ENCODE results near the gene ANAPC15. TPM values are rescaled to one million over a fixed set of nuclear protein-coding genes. Genes with fewer than 3 reads are reported as not detected.

ANAPC15 gene
- total RNA-seq, 3 donors from 2014 or later = 12.1 to 22.4 (median 21.4) TPM

DNA sequence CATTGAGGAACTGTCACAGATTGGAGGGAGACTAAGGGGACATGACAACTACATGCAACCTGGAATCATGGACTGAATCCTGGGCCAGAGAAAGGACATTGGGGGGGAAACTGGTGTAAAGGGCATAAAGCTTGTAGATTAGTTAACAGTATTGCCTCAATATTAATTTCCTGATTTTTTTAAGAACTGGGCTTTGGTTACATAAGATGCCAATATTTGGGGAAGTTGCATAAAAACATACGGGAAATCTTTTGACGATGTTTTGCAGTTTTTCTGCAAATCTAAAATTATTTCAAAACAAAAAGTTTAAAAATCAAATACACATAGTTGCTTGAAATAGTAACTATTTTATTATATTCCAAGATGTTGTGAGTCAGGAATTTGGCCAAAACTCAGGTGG is 20.2 kb upstream of the ANAPC15 start:
- Histone ChIP-seq H3K9me3 (no peaks in the 10 kb centered on the region), H3K36me3 (no peaks in the 10 kb centered on the region), H3K4me1 (no peaks in the 10 kb centered on the region), H3K4me3 (no peak overlapping the region), H3K27me3 (no peaks in the 10 kb centered on the region), H3K27ac (no peak overlapping the region)
- no peak for DNase-seq (ENCODE audit: low spot score in 2 of 2)
- intact Hi-C loops (cut with DNase I; ENCODE audit: low total_unique reads) = no loop called here
- TF ChIP-seq, protein P1, sequence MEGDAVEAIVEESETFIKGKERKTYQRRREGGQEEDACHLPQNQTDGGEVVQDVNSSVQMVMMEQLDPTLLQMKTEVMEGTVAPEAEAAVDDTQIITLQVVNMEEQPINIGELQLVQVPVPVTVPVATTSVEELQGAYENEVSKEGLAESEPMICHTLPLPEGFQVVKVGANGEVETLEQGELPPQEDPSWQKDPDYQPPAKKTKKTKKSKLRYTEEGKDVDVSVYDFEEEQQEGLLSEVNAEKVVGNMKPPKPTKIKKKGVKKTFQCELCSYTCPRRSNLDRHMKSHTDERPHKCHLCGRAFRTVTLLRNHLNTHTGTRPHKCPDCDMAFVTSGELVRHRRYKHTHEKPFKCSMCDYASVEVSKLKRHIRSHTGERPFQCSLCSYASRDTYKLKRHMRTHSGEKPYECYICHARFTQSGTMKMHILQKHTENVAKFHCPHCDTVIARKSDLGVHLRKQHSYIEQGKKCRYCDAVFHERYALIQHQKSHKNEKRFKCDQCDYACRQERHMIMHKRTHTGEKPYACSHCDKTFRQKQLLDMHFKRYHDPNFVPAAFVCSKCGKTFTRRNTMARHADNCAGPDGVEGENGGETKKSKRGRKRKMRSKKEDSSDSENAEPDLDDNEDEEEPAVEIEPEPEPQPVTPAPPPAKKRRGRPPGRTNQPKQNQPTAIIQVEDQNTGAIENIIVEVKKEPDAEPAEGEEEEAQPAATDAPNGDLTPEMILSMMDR (IDR thresholded peaks at IDR 0.05) = no peak
- TF ChIP-seq POLR2A (IDR thresholded peaks at IDR 0.05) (no peak), POLR2AphosphoS5 (IDR thresholded peaks at IDR 0.05) (no peak)

DNA sequence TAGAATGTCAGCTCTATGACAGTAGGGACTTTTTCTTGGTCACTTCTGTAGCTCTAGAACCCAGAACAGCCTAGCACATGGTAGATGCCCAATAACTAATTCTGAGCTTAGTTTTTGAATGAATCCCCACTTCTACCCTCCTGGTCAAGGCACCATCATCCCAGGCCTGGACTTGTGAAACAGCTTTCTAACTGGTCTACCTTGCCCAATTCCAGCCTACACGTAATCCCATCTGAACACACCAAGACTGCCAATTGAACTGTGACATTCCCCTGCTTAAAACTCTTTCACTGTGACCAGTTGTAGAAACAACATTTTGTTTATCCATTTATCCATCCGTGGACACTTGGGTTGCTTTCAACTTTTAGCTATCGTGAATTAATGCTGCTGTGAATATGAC is 16.9 kb upstream of the ANAPC15 start:
- Histone ChIP-seq H3K36me3 (no peaks in the 10 kb centered on the region), H3K27me3 (no peaks in the 10 kb centered on the region), H3K9me3 (no peaks in the 10 kb centered on the region), H3K27ac (no peak overlapping the region), H3K4me1 (no peaks in the 10 kb centered on the region), H3K4me3 (no peak overlapping the region)
- intact Hi-C loops (cut with DNase I; ENCODE audit: low total_unique reads) = no loop called here
- DNase-seq (ENCODE audit: low spot score in 2 of 2) = no peak
- TF ChIP-seq, protein P1 (IDR thresholded peaks at IDR 0.05) = no peak
- TF ChIP-seq POLR2A (IDR thresholded peaks at IDR 0.05) (no peak), POLR2AphosphoS5 (IDR thresholded peaks at IDR 0.05) (no peak)

DNA sequence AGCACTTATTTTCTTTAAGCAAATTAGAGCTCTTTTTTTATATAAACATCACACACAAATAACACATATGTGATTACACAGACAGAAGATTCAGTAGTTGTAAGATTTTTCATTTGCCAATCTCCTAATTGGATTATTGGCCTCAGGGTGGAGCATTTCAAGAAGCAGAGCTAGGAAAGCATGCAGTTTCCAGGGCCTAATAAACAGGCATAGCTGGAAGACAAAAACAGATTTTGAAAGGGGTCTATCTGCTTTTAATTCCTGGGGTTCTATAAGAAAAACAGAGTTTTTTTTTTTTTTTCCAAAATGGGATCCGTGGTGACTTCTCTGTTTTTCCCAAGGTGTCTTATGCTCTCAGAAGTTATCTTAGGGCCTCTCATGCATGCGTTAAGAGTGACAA is 15.4 kb upstream of the ANAPC15 start:
- Histone ChIP-seq H3K27ac (no peak overlapping the region), H3K4me1 (no peaks in the 10 kb centered on the region), H3K9me3 (no peaks in the 10 kb centered on the region), H3K27me3 (no peaks in the 10 kb centered on the region), H3K4me3 (no peak overlapping the region), H3K36me3 (no peaks in the 10 kb centered on the region)
- TF ChIP-seq, protein P1 (IDR thresholded peaks at IDR 0.05) = no peak
- TF ChIP-seq POLR2AphosphoS5 (IDR thresholded peaks at IDR 0.05) (no peak), POLR2A (IDR thresholded peaks at IDR 0.05) (no peak)
- no peak for DNase-seq (ENCODE audit: low spot score in 2 of 2)
- intact Hi-C loops (cut with DNase I; ENCODE audit: low total_unique reads) = no loop called here

DNA sequence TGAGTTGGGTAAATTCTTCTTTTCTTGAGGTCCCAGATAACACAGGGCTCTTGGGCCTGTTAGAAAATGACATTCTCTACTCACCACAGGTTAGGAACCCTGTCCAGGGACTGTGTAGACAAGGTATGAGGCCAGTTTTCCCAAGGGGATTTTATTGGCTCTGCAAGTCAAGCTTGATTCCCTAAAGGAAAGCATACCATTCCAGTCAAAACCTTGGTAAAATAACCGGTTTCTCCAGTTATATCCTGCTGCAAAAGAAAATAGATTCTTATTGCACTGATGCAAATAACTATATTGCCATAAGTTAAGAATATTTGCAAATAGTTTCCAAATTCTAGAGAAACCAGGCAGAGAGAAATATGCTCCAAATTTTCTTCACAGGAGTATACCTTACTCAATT is 13.5 kb upstream of the ANAPC15 start:
- no peaks in the 10 kb centered on the region for H3K4me1 ChIP-seq
- intact Hi-C loops (cut with DNase I; ENCODE audit: low total_unique reads) = no loop called here
- H3K27ac ChIP-seq = no peak overlapping the region
- TF ChIP-seq POLR2AphosphoS5 (IDR thresholded peaks at IDR 0.05) (no peak), POLR2A (IDR thresholded peaks at IDR 0.05) (no peak)
- TF ChIP-seq, protein P1 (IDR thresholded peaks at IDR 0.05) = no peak
- no peak overlapping the region for H3K4me3 ChIP-seq
- H3K36me3 ChIP-seq = no peaks in the 10 kb centered on the region
- no peaks in the 10 kb centered on the region for H3K9me3 ChIP-seq
- H3K27me3 ChIP-seq = no peaks in the 10 kb centered on the region
- no peak for DNase-seq (ENCODE audit: low spot score in 2 of 2)

DNA sequence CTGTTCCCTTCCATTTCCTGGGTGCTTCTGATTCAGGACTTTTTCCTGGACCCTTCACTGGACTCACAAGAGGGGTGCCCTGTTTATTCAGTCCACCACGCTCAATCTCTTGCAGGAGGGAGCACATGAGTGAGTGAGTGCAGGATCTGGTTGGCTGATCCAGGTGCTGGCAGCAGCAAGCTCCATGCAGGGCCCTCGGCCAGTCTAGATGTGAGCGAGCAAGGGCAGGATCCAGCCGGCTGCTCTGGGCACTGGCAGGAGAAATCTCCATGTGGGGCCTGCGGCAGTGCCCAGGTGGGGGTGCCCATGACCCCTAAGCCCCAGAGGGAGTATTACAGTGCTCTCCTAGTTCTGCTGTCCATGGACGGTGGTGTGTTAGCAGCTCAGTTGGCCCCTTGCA is 11.6 kb upstream of the ANAPC15 start:
- H3K27ac ChIP-seq = peak overlapping the region in 1 of 2 donors; percentile 12
- intact Hi-C loops (cut with DNase I; ENCODE audit: low total_unique reads) = no loop called here
- TF ChIP-seq, protein P1 (IDR thresholded peaks at IDR 0.05) = no peak
- no peak for TF ChIP-seq POLR2A (IDR thresholded peaks at IDR 0.05)
- TF ChIP-seq POLR2AphosphoS5 (IDR thresholded peaks at IDR 0.05) = no peak

More for the DNA sequence above, 11.6 kb upstream of the ANAPC15 start:
- Histone ChIP-seq H3K9me3 (no peaks in the 10 kb centered on the region), H3K27me3 (no peaks in the 10 kb centered on the region), H3K36me3 (no peaks in the 10 kb centered on the region), H3K4me3 (no peak overlapping the region), H3K4me1 (no peaks in the 10 kb centered on the region)
- no peak for DNase-seq (ENCODE audit: low spot score in 2 of 2)
